Duodenal mucosa (tissue), 2 donors: ENCODE data around the gene LENG9.
A peak's percentile ranks its signal among the peaks of the same experiment; 100 is the strongest.

ENCODE experiments used
- H3K27ac ChIP-seq: one replicate; pipeline ENCODE4 v1.7.0; 2013; ENCODE audit warnings: low read depth, low read length
- H3K27me3 ChIP-seq, 2 donors: one replicate each; pipeline ENCODE4 v1.7.0; 2013; ENCODE audit warnings: low read length in 2 of 2, control low read depth in 1 of 2; ENCODE audit not compliant: insufficient read depth in 2 of 2, control insufficient read depth in 1 of 2
- H3K36me3 ChIP-seq, 2 donors: one replicate each; pipeline ENCODE4 v1.7.0; 2013; ENCODE audit warnings: low read length in 2 of 2, control low read depth in 1 of 2; ENCODE audit not compliant: insufficient read depth in 2 of 2, control insufficient read depth in 1 of 2
- H3K4me1 ChIP-seq, 2 donors: one replicate each; pipeline ENCODE4 v1.7.0; 2013; ENCODE audit warnings: low read length in 2 of 2, control low read depth in 1 of 2; ENCODE audit not compliant: insufficient read depth in 2 of 2, control insufficient read depth in 1 of 2
- H3K4me3 ChIP-seq, 2 donors: one replicate each; pipeline ENCODE4 v1.7.0; 2013; ENCODE audit warnings: low read length in 2 of 2, low read depth in 1 of 2
- H3K9ac ChIP-seq, 2 donors: one replicate each; pipeline ENCODE4 v1.7.0; 2013; ENCODE audit warnings: low read length in 2 of 2, low read depth in 1 of 2
- H3K9me3 ChIP-seq, 2 donors: one replicate each; pipeline ENCODE4 v1.7.0; 2013; ENCODE audit warnings: low read length in 2 of 2, control low read depth in 1 of 2; ENCODE audit not compliant: control insufficient read depth in 1 of 2

Gene LENG9

GRCh38 chr19:54436628-54437252 is 26.8 kb downstream of the LENG9 start:
- Histone ChIP-seq H3K9ac (no peak overlapping the region), H3K27ac (no peak overlapping the region), H3K4me1 (peaks cover 6 to 12% of the 10 kb centered on the region in 2 donors), H3K4me3 (no peak overlapping the region), H3K36me3 (no peaks in the 10 kb centered on the region), H3K27me3 (peaks cover 5 to 9% of the 10 kb centered on the region in 2 donors), H3K9me3 (no peaks in the 10 kb centered on the region)

- Histone ChIP-seq H3K9ac (no peak overlapping the region), H3K4me1 (peaks cover 6 to 12% of the 10 kb centered on the region in 2 donors), H3K27ac (no peak overlapping the region)
Measured at GRCh38 chr19:54436031-54436523, 27.5 kb downstream of the LENG9 start.

DNA sequence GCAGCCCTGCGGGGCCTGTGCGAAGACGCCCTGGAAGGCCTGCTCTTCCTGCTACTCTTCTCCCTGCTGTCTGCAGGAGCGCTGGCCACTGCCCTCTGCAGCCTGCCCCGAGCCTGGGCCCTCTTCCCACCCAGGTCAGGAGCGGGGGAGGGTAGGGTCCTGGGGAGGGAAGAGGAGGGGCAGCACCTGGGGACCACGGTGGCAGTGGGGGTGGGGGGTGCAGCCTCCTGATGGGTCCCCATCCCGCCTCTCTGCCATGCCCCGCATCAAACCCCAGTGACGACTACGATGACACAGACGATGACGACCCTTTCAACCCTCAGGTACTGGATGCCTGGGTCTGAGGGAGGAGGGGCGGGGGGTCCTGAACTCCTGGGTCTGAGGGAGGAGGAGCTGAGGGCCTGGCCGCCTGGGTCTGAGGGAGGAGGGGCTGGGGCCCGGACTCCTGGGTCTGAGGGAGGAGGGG is 28.0 kb downstream of the LENG9 start:
- Histone ChIP-seq H3K4me3 (no peak overlapping the region), H3K9me3 (no peaks in the 10 kb centered on the region), H3K36me3 (no peaks in the 10 kb centered on the region), H3K9ac (no peak overlapping the region), H3K4me1 (peaks cover 6 to 15% of the 10 kb centered on the region in 2 donors), H3K27me3 (peaks cover 5 to 9% of the 10 kb centered on the region in 2 donors), H3K27ac (no peak overlapping the region)

More at GRCh38 chr19:54436031-54436523, 27.5 kb downstream of the LENG9 start:
- H3K9me3 ChIP-seq = no peaks in the 10 kb centered on the region
- H3K4me3 ChIP-seq = no peak overlapping the region
- no peaks in the 10 kb centered on the region for H3K36me3 ChIP-seq
- H3K27me3 ChIP-seq = peaks cover 5 to 9% of the 10 kb centered on the region in 2 donors

DNA sequence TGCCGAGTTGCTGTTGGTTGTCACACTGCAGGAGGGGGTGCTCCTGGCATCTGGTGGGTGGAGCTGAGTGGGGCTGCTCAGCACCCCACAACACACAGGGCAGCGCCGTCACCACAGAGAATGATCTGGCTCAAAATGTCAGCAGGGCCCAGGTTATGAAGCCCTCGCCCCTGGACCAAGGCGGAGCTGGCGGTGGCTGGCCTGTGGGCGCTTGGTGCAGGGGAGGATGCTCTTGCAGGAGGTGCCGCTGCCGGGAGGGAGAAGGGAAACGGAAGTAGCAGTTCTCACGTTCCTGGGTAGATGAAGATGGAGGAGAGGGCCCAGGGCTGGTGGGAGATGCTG is 28.7 kb downstream of the LENG9 start:
- peaks cover 12 to 14% of the 10 kb centered on the region in 2 donors for H3K27me3 ChIP-seq
- no peaks in the 10 kb centered on the region for H3K9me3 ChIP-seq
- H3K4me1 ChIP-seq = peaks cover 12 to 16% of the 10 kb centered on the region in 2 donors
- no peak overlapping the region for H3K4me3 ChIP-seq
- H3K27ac ChIP-seq = no peak overlapping the region
- no peaks in the 10 kb centered on the region for H3K36me3 ChIP-seq
- no peak overlapping the region for H3K9ac ChIP-seq

- Histone ChIP-seq H3K27ac (no peak overlapping the region), H3K27me3 (peaks cover 16 to 17% of the 10 kb centered on the region in 2 donors), H3K9me3 (no peaks in the 10 kb centered on the region), H3K36me3 (no peaks in the 10 kb centered on the region), H3K4me3 (no peak overlapping the region), H3K4me1 (peaks cover 12 to 16% of the 10 kb centered on the region in 2 donors), H3K9ac (no peak overlapping the region)
Measured at GRCh38 chr19:54434112-54434872, 29.3 kb downstream of the LENG9 start.

DNA sequence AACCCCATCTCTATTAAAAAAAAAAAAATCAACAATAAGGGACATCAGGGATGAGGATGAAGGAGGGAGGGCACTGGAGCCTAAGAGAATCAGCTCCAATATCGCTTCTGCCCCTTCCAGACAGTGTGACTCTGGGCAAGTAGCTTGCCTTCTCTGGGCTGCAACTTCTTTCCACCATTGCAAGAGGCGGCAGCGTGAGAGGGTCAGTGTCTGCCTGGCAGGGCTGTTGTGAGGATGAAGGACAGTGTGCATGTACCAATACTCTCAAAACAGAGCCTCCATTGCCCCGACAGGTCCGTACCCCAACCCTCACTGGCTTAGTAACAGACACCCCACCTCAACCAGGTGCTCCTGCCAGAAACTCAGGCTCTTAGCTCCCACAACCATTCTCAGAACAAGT is 29.9 kb downstream of the LENG9 start:
- H3K9ac ChIP-seq = no peak overlapping the region
- peaks cover 21 to 23% of the 10 kb centered on the region in 2 donors for H3K27me3 ChIP-seq
- H3K4me3 ChIP-seq = no peak overlapping the region
- peaks cover 12 to 16% of the 10 kb centered on the region in 2 donors for H3K4me1 ChIP-seq
- no peaks in the 10 kb centered on the region for H3K9me3 ChIP-seq
- H3K36me3 ChIP-seq = no peaks in the 10 kb centered on the region
- no peak overlapping the region for H3K27ac ChIP-seq

GRCh38 chr19:54432144-54432738 is 31.3 kb downstream of the LENG9 start:
- peaks cover 12 to 16% of the 10 kb centered on the region in 2 donors for H3K4me1 ChIP-seq
- H3K27me3 ChIP-seq = peaks cover 22 to 24% of the 10 kb centered on the region in 2 donors
- H3K27ac ChIP-seq = no peak overlapping the region

GRCh38 chr19:54431255-54431838 is 32.2 kb downstream of the LENG9 start:
- no peak overlapping the region for H3K9ac ChIP-seq
- peak overlapping the region in 1 of 2 donors; percentile 18 for H3K4me3 ChIP-seq
- H3K36me3 ChIP-seq = no peaks in the 10 kb centered on the region
- H3K4me1 ChIP-seq = peaks cover 12 to 16% of the 10 kb centered on the region in 2 donors
- H3K9me3 ChIP-seq = no peaks in the 10 kb centered on the region
- no peak overlapping the region for H3K27ac ChIP-seq
- H3K27me3 ChIP-seq = peaks cover 22 to 26% of the 10 kb centered on the region in 2 donors

More at GRCh38 chr19:54432144-54432738, 31.3 kb downstream of the LENG9 start:
- no peaks in the 10 kb centered on the region for H3K36me3 ChIP-seq
- no peak overlapping the region for H3K4me3 ChIP-seq
- no peaks in the 10 kb centered on the region for H3K9me3 ChIP-seq
- no peak overlapping the region for H3K9ac ChIP-seq

GRCh38 chr19:54430306-54431254 is 33.0 kb downstream of the LENG9 start:
- Histone ChIP-seq H3K36me3 (no peaks in the 10 kb centered on the region), H3K4me3 (peak overlapping the region in 1 of 2 donors; percentile 18), H3K9me3 (no peaks in the 10 kb centered on the region), H3K27ac (no peak overlapping the region), H3K9ac (no peak overlapping the region), H3K27me3 (peaks cover 22 to 30% of the 10 kb centered on the region in 2 donors), H3K4me1 (peaks cover 12 to 16% of the 10 kb centered on the region in 2 donors)
